COLO829 (cell line): ENCODE data around the gene RASAL1.
A peak's percentile ranks its signal among the peaks of the same experiment; 100 is the strongest.

Experiments used
- DNase-seq: peaks from one replicate; pipeline ENCODE4 v3.0.0; 2012; ENCODE audit warnings: low spot score

RASAL1 gene

GRCh38 chr12:113135178-113136127 lies at the start of gene RASAL1:
Gene RASAL1, minus strand, starts transcription at chr12:113135761. Its CDS starts 299 bp downstream, at chr12:113135462.
- peak; percentile 37 for DNase-seq

GRCh38 chr12:113184900-113185179 lies 49.3 kb upstream of the RASAL1 start:
- DNase-seq = peak; percentile 74

DNA sequence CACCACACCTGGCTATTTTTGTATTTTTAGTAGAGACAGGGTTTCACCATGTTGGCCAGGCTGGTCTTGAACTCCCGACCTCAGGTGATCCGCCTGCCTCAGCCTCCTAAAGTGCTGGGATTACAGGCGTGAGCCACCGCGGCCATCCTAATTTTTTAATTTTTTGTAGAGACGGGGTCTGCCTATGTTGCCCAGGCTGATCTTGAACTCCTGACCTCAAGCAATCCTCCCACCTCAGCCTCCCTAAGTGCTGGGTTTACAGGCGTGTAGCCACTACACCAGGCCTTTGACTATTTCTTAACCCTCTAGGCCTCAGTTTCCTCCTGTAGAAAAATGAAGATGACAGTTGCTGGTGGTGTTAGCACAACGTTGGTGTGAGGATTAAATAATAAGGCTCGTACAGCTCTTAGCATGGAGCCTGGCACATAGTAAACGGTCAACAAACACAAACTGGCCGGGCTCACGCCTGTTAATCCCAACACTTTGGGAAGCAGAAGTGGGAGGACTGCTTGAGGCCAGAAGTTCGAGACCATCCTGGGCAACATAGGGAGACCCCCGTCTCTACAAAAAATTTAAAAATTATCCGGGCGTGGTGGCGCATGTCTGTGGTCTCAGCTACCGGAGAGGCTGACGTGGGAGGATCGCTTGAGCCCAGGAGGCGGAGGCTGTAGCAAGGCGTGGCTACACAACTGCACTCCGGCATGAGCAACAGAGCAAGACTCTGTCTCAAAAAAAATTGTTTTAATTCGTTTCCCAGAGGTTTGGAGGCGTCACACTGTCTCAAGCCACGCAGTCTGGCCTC lies 48.7 kb upstream of the RASAL1 start:
- no peak for DNase-seq

DNA sequence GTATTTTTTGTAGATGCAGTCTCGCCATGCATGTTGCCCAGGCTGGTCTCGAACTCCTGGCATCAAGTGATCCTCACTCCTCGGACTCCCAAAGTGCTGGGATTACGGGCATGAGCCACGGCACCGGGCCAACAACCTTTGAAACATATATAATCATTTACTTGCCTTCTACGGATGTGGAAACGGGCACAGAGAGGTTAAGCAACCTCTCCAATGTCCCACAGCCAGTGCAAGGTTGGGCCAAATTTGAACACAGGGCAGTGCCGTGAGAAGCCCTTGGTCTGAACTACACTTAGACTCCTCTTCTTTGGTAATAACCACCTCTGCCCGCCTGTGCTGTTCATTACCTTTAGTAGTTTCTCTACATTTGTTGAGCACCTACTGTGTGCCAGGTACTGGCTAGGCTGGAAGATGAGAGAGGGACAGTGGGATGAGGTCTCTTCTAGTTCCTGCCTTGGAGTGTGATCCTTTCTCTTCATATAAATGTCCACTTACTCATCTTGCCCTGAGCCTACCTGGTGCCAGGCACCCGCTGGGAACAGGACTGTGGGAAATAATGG lies 47.5 kb upstream of the RASAL1 start:
- DNase-seq = no peak

DNA sequence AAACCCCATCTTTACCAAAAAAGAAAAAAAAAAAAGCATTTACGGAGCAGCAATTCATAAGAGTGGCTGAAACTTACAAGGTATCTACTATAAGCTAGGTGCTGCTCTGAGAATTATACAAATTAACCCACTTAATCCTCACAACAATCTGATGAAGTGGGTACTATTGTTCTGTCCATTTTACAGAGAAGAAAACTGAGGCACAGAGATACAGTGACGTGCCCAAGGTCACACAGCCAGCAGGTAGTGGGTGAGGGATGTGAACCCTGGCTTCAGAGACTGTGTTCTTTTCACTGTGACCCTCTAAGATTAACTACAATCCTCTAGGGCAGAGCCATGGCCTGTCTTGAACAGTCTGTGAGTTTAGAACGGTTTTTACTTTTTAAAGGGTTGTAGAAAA lies 46.4 kb upstream of the RASAL1 start:
- no peak for DNase-seq

DNA sequence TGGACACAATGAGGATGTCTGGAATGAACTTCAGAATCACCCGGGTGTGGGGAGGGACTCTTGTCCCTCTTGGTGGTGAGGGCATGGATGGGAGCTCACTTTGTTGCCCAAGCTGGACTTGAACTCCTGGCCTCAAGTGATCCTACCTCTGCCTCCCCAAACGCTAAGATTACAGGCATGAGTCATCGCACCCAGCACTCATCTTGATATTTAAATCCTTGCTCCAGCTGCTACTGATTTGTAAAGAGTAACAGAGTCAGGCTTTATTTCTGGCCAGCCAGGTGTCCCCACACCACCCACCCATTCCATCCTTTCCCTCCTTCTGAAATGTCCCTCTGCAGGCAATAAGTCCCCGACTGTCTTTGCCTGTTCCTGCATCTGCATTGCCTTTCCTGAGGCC lies 44.8 kb upstream of the RASAL1 start:
- DNase-seq = no peak

DNA sequence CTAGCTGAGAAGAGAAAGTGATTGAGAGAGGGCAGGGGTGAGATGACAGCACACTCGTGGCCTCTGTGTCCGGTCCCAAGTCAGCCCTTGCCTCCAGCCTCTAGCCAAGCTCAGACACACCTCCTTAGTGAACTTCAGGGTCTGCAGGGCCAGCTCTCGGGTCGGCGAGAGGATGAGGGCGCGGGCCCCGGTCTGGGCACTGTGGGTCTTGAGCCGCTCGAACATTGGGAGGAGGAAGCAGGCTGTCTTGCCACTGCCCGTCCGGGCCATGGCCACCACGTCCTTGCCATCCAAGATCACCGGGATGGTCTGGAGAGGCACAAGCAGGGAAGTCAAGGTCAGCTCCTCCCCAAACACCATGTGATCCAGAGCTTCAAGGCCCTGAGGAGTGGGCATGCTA lies 43.5 kb upstream of the RASAL1 start:
- no peak for DNase-seq

DNA sequence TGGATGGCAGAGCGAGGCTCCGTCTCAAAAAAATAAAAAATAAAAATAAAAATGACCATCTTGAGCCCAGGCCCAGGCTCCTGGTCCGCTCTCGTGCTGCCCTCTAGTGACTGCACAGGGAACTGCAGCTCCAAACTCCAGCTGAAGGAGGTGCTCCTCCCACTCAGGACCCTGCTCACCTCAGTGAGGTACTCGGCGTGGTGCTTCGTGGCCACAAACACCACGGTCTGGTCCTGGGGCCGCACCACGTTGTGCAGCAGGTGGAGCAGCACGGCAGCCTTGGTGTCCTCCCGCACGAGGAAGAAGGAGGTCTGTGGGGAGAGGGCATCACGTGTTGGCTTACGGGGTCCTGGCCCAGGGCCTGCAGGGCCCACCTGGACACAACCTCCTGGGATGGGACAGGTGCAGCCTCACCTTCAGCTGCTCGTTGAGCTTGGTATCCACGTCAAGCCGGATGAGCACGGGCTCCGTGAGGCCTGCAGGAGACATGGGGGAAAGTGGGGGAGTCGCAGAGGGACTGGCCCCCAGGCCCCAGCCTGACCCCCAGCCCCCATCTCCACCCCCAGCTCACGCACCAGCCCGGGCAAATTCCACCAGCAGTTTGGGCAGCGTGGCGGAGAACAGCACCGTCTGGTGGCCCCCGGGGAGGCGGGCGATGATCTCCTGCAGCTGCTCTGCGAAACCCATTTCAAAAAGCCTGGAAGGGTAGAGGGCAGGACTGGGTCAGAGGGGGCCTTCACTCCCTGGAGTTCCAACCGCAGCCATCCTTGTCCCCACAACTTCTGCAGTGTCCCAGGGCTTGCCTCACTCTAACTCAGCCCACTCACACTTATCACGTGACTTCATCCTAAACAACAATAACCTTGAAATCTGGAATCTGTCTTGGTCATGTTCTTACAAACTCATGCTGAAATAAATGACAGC lies 39.2 kb upstream of the RASAL1 start:
- peak; percentile 78 for DNase-seq

GRCh38 chr12:113173081-113173698 lies 37.6 kb upstream of the RASAL1 start:
- no peak for DNase-seq

GRCh38 chr12:113172185-113172584 lies 36.6 kb upstream of the RASAL1 start:
- DNase-seq = no peak

DNA sequence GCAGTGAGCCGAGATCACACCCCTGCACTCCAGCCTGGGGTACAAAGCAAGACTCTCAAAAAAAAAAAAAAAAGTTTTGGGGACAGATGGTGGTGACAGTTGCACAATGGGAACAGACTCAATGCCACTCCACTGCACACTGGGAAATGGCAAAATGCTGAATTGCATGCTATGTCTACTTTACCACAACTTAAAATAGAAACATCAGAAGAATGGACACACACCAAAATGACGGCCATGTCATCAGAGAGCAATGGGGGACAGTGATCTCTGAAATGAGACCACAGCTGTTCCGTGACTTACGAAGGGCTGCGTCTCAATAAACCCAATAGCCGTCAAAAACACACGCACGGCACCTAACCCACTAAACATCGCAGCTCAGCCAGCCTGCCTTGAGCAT lies 36.0 kb upstream of the RASAL1 start:
- no peak for DNase-seq

DNA sequence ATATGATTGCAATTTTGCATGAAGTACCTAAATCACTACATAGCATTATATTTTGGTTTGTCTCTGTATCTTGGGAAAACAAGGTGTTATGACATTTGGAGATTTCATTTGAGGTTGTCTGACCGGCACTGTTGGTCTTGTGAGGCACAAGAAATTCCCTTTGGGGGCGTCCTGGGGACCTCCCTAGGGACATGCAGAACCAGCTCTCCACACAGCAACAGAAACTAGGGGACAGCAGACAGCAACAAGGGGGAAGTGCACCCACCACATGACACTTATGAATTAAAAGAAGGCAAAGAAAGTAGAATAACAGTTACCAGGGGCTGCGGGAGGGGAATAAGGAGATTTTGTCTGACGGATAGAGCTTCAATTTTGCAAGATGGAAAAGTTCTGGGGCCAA lies 35.4 kb upstream of the RASAL1 start:
- DNase-seq = no peak

DNA sequence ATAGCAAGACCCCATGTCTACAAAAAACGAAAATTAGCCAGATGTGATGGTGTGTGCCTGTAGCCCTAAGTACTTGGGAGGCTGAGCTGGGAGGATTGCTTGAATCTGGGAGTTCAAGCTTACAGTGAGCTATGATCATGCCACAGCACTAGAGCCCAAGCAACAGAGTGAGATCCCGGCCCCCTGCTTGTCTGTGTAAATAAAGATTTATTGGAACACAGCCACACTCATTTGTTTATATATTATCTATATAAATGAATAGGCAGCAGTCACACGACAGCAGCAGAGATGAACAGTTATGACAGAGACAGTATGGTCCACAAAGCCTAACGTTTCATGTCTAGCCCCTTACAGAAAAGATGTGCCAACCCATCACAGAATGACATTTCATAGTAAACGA lies 34.9 kb upstream of the RASAL1 start:
- DNase-seq = no peak

DNA sequence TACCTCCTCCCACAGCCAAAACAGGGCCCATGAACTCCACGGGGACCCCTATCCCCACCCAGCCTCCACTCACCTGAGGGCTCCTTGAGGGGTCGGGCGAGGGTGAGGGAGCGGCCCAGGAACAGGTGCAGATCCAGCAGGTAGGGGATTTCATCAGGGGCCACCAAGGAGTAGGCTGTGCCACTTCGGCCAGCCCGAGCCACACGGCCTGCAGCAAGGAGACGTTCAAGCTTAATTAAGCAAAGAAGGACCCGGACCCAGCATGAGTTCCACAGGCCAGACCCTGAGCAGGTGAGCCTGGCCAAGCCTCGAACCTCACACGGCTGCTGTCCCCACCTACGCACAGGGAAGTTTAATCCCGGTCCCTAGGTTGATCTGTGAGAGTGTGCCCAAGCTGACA lies 34.1 kb upstream of the RASAL1 start:
- no peak for DNase-seq

- no peak for DNase-seq
These were observed 32.3 kb upstream of the RASAL1 start for GRCh38 chr12:113167868-113168267.

GRCh38 chr12:113165521-113166450 lies 30.2 kb upstream of the RASAL1 start:
- DNase-seq = no peak

DNA sequence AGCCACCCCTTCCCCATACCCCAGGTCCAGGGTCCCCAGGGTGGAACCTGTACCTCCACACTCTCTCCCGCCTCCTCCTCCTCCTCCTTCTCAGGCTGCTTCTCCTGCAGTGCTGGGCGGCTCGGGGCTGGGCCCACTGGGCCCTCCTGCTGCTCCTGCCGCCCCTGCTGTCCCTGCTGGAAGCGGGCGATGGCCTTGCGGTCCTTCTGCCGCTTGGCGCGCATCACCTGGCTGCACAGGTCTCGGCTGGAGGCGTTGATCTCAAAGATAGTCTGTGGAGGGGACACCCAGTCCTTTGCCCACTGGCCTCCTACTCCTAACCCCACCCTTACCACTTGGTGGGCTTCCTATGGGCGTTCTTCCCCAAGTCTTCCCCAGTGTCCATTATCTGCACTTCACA lies 28.5 kb upstream of the RASAL1 start:
- no peak for DNase-seq

- DNase-seq = no peak
These were observed 27.4 kb upstream of the RASAL1 start for GRCh38 chr12:113163030-113163360.

DNA sequence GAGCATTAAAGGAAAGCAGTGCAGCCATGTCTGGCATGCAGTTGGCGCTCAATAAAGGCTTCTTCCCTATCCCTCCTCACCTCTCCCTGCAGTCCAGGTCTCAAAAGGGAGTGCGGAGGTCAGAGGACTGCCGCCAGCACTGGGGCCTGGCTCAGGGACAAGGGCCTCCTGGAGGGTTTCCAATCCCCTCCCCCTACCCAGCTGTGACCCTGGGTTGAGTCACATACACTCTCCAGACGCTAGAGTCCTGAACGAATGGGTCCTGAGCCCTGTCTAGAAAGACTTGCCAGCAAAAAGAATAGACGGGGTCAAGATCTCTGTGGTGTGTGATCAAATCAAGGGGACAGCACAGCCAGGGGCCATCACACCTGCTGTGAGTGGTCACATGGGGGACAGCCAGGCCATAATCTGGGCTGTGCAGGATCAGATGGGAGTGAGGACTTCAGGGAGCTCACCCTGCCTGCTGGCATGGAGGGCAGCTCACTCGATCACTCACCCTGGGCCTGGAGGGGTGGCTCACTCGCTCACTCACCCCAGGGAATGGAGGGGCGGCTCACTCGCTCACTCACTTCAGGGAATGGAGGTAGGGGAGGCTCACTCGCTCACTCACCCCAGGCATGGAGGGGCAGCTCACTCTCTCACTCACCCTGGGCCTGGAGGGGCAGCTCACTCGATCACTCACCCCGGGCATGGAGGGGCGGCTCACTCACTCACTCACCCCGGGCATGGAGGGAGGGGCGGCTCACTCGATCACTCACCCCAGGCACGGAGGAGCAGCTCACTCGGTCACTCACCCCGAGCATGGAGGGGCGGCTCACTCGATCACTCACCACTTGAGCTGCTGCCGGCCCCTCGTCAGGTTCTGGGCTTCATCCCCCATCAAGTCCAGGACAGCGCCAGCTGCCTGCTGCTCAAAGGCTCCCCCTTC lies 26.8 kb upstream of the RASAL1 start:
- DNase-seq = no peak
